ENCODE results near the gene MRNIP.

MRNIP gene

GRCh38 chr5:179798144-179798770 is 60.4 kb downstream of the MRNIP start:
- no peak for TF ChIP-seq CEBPB (IDR thresholded peaks at IDR 0.05)
- no peak for TF ChIP-seq ZBTB7A (IDR thresholded peaks at IDR 0.05; ENCODE audit: low read depth)
- no peak for TF ChIP-seq TAF1 (IDR thresholded peaks at IDR 0.05; ENCODE audit: low read depth)
- TF ChIP-seq MAX (IDR thresholded peaks at IDR 0.05), result no peak
- no peak for TF ChIP-seq RAD21 (IDR thresholded peaks at IDR 0.05; ENCODE audit: low read depth)
- TF ChIP-seq EGR1 (IDR thresholded peaks at IDR 0.05), result no peak
- no peak for TF ChIP-seq CREB1 (IDR thresholded peaks at IDR 0.05; ENCODE audit: low read depth)

- TF ChIP-seq RAD21 (IDR thresholded peaks at IDR 0.05; ENCODE audit: low read depth), result no peak
- no peak for TF ChIP-seq NFIC (IDR thresholded peaks at IDR 0.05)
- TF ChIP-seq FOXM1 (IDR thresholded peaks at IDR 0.05; ENCODE audit: borderline replicate concordance, low read depth), result no peak
- no peak for TF ChIP-seq ZBTB7A (IDR thresholded peaks at IDR 0.05; ENCODE audit: low read depth)
- TF ChIP-seq EP300 (IDR thresholded peaks at IDR 0.05; ENCODE audit: borderline replicate concordance), result no peak
- TF ChIP-seq TAF1 (IDR thresholded peaks at IDR 0.05; ENCODE audit: low read depth), result no peak
- no peak for TF ChIP-seq REST (IDR thresholded peaks at IDR 0.05; ENCODE audit: low read depth)
- no peak for TF ChIP-seq USF1 (IDR thresholded peaks at IDR 0.05)
- no peak for TF ChIP-seq CREB1 (IDR thresholded peaks at IDR 0.05; ENCODE audit: low read depth)
- TF ChIP-seq MAX (IDR thresholded peaks at IDR 0.05), result no peak
- TF ChIP-seq TEAD4 (IDR thresholded peaks at IDR 0.05), result no peak
- no peak for TF ChIP-seq EGR1 (IDR thresholded peaks at IDR 0.05)
- no peak for TF ChIP-seq TCF12 (IDR thresholded peaks at IDR 0.05; ENCODE audit: low read depth)
- TF ChIP-seq CEBPB (IDR thresholded peaks at IDR 0.05), result no peak
- no peak for TF ChIP-seq YY1 (IDR thresholded peaks at IDR 0.05; ENCODE audit: low read depth)
These were observed 60.9 kb downstream of the MRNIP start for GRCh38 chr5:179797741-179798140.

GRCh38 chr5:179796877-179797608 is 61.6 kb downstream of the MRNIP start:
- TF ChIP-seq REST (IDR thresholded peaks at IDR 0.05; ENCODE audit: low read depth), result no peak
- TF ChIP-seq USF1 (IDR thresholded peaks at IDR 0.05), result no peak
- TF ChIP-seq RAD21 (IDR thresholded peaks at IDR 0.05; ENCODE audit: low read depth), result no peak
- TF ChIP-seq ZBTB7A (IDR thresholded peaks at IDR 0.05; ENCODE audit: low read depth), result no peak
- no peak for TF ChIP-seq CREB1 (IDR thresholded peaks at IDR 0.05; ENCODE audit: low read depth)
- TF ChIP-seq TEAD4 (IDR thresholded peaks at IDR 0.05), result no peak
- no peak for TF ChIP-seq EGR1 (IDR thresholded peaks at IDR 0.05)
- no peak for TF ChIP-seq NFIC (IDR thresholded peaks at IDR 0.05)
- no peak for TF ChIP-seq MAX (IDR thresholded peaks at IDR 0.05)
- TF ChIP-seq CEBPB (IDR thresholded peaks at IDR 0.05), result no peak
- no peak for TF ChIP-seq TAF1 (IDR thresholded peaks at IDR 0.05; ENCODE audit: low read depth)
- TF ChIP-seq YY1 (IDR thresholded peaks at IDR 0.05; ENCODE audit: low read depth), result no peak
- TF ChIP-seq FOXM1 (IDR thresholded peaks at IDR 0.05; ENCODE audit: borderline replicate concordance, low read depth), result no peak
- TF ChIP-seq EP300 (IDR thresholded peaks at IDR 0.05; ENCODE audit: borderline replicate concordance), result no peak
- TF ChIP-seq TCF12 (IDR thresholded peaks at IDR 0.05; ENCODE audit: low read depth), result no peak

GRCh38 chr5:179795863-179796833 is 62.5 kb downstream of the MRNIP start:
- TF ChIP-seq CREB1 (IDR thresholded peaks at IDR 0.05; ENCODE audit: low read depth) (no peak), FOXM1 (IDR thresholded peaks at IDR 0.05; ENCODE audit: borderline replicate concordance, low read depth) (no peak), ZBTB7A (IDR thresholded peaks at IDR 0.05; ENCODE audit: low read depth) (peak; percentile 28; the same call in 1 of the 2 replicates), CEBPB (IDR thresholded peaks at IDR 0.05) (no peak), TEAD4 (IDR thresholded peaks at IDR 0.05) (peak; percentile 37), REST (IDR thresholded peaks at IDR 0.05; ENCODE audit: low read depth) (no peak), EP300 (IDR thresholded peaks at IDR 0.05; ENCODE audit: borderline replicate concordance) (peak; percentile 36; the same call in 1 of the 2 replicates), MAX (IDR thresholded peaks at IDR 0.05) (peak; percentile 39), NFIC (IDR thresholded peaks at IDR 0.05) (no peak; the same call in 1 of the 2 replicates), TAF1 (IDR thresholded peaks at IDR 0.05; ENCODE audit: low read depth) (peak; percentile 50; the same call in 1 of the 2 replicates), USF1 (IDR thresholded peaks at IDR 0.05) (no peak), RAD21 (IDR thresholded peaks at IDR 0.05; ENCODE audit: low read depth) (peak; percentile 39; the same call in 1 of the 2 replicates), YY1 (IDR thresholded peaks at IDR 0.05; ENCODE audit: low read depth) (no peak), EGR1 (IDR thresholded peaks at IDR 0.05) (peak; percentile 42), TCF12 (IDR thresholded peaks at IDR 0.05; ENCODE audit: low read depth) (peak; percentile 38; the same call in 1 of the 2 replicates)
